ENCODE measurements around the gene PIAS1.

The PIAS1 gene

GRCh38 chr15:68027388-68027787 is 26.7 kb upstream of the PIAS1 start:
- H3K4me3 ChIP-seq (ENCODE audit: low read depth, low read length): no peak overlapping the region
- DNase-seq (ENCODE audit: low read depth): no peak
- no peak for TF ChIP-seq CTCF (IDR thresholded peaks at IDR 0.05; ENCODE audit: low read depth, low read length, missing control alignments)

DNA sequence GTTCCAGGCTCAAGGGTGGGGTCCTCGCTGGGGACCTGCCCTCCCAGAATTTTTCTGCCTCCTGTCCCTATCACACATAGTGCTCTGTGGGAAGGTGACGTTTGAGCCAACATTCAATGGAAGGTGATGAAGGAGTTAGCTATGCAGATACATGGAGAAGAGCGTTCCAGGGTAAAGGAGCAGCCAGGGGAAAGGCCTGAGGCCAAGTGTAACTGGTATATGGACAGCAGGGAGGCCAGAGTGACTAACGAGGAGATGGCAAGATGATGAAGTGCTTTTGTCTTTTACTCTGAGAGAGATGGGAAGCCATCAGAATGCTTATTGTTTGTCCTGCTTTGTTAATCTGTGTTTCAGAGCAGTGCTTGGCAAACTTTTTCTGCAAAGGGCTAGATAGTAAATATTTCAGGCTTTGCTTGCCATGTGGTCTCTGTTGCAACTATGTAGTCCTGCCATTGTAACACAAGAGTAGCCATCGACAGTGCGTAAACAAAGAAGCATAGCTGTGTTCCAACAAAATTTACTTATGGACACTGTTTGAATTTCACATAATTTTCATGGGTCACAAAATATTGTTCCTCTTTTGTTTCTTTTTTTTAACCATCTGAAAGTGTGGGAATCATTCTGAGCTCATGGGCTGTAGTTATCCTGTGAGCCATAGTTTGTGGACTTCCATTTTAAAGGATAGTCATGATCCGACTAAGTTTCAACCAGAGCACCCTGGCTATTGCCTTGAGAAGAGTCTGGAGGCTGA is 25.8 kb upstream of the PIAS1 start:
- no peak for DNase-seq (ENCODE audit: low read depth)
- H3K4me3 ChIP-seq (ENCODE audit: low read depth, low read length): no peak overlapping the region
- no peak for TF ChIP-seq CTCF (IDR thresholded peaks at IDR 0.05; ENCODE audit: low read depth, low read length, missing control alignments)

DNA sequence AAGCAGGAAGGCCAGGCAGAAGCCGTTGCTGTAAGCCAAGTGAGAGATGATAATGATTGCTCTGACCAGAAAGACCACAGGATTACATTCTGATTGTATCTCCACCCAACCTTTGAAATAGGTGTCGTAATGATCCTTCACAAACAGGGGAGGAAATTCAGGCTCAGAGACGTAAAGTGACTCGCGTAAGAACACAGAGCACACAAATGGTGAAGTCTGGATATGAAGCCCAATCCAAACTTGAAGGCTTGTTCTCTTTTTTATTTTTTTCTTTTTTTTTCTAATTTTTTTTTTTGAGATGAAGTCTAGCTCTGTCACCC is 25.3 kb upstream of the PIAS1 start:
- no peak for DNase-seq (ENCODE audit: low read depth)
- H3K4me3 ChIP-seq (ENCODE audit: low read depth, low read length): no peak overlapping the region
- no peak for TF ChIP-seq CTCF (IDR thresholded peaks at IDR 0.05; ENCODE audit: low read depth, low read length, missing control alignments)

- no peak overlapping the region for H3K4me3 ChIP-seq (ENCODE audit: low read depth, low read length)
- no peak for TF ChIP-seq CTCF (IDR thresholded peaks at IDR 0.05; ENCODE audit: low read depth, low read length, missing control alignments)
- DNase-seq (ENCODE audit: low read depth): no peak
Observed at GRCh38 chr15:68029959-68030358, 24.2 kb upstream of the PIAS1 start.

DNA sequence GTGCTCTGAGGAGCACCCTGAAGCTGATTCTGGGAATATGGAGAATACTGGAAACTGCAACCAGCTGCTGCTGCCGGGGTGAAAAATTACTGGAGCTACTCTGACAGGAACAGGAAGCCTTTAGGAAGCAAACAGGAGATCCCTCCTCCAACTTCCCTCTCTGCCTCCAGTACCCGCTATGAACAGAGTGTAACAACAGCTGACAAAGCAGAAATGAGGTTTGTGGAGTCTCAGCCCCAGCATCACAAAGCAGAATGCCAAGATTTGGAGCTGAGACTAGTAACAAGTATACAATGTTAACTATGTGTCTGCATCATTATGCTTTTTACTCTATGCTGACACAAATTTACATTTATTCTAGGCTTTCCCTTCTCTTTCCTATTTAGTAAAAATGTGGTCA is 22.7 kb upstream of the PIAS1 start:
- no peak for DNase-seq (ENCODE audit: low read depth)
- TF ChIP-seq CTCF (IDR thresholded peaks at IDR 0.05; ENCODE audit: low read depth, low read length, missing control alignments): no peak
- H3K4me3 ChIP-seq (ENCODE audit: low read depth, low read length): no peak overlapping the region

DNA sequence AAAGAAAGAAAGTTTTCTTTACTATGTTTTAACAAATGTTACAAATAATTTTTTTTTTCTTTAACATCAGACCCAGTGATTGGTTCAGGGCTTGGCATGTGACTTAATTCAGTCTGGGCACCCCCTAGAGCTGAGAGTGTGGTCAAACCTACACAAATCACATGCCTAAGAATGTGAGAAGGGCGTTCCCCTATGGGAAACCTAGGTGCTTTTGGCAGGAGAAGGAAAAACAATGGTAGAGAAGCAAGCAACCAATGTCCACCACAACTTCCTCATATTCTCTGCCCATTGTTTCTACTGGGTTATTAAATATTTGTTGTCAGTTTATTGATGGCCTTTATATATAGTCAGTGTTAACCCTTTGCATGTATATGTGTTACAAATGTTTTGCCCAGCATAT is 21.4 kb upstream of the PIAS1 start:
- DNase-seq (ENCODE audit: low read depth): no peak
- TF ChIP-seq CTCF (IDR thresholded peaks at IDR 0.05; ENCODE audit: low read depth, low read length, missing control alignments): no peak

GRCh38 chr15:68034081-68034480 is 20.0 kb upstream of the PIAS1 start:
- TF ChIP-seq CTCF (IDR thresholded peaks at IDR 0.05; ENCODE audit: low read depth, low read length, missing control alignments): no peak
- no peak for DNase-seq (ENCODE audit: low read depth)

More for the DNA sequence above, 21.4 kb upstream of the PIAS1 start:
- H3K4me3 ChIP-seq (ENCODE audit: low read depth, low read length): no peak overlapping the region

More at GRCh38 chr15:68034081-68034480, 20.0 kb upstream of the PIAS1 start:
- no peak overlapping the region for H3K4me3 ChIP-seq (ENCODE audit: low read depth, low read length)
